Suprapubic skin (tissue), 4 donors: Measurements from ENCODE around the gene RTF2. TPM values are rescaled to one million over a fixed set of nuclear protein-coding genes. Genes with fewer than 3 reads are reported as not detected.

Experiments used
- DNase-seq, 2 donors: peaks; one replicate each; pipeline ENCODE4 v3.0.0-alpha.2; 2019; ENCODE audit warnings: low spot score in 2 of 2
- H3K27ac ChIP-seq: fragments of 200-600 bp; sonication (generic); one replicate; pipeline ENCODE4 v1.5.1; 2019
- H3K27me3 ChIP-seq: fragments of 200-600 bp; sonication (generic); one replicate; pipeline ENCODE4 v1.5.1; 2019
- H3K36me3 ChIP-seq: fragments of 200-600 bp; sonication (generic); one replicate; pipeline ENCODE4 v1.5.1; 2019
- H3K4me1 ChIP-seq: fragments of 200-600 bp; sonication (generic); one replicate; pipeline ENCODE4 v1.5.1; 2019
- H3K4me3 ChIP-seq: fragments of 200-600 bp; sonication (generic); one replicate; pipeline ENCODE4 v1.5.1; 2019; ENCODE audit warnings: mild to moderate bottlenecking
- H3K9me3 ChIP-seq: fragments of 200-600 bp; sonication (generic); one replicate; pipeline ENCODE4 v1.5.1; 2019
- CTCF ChIP-seq, 2 donors: fragments of 200-600 bp in 1 of 2; fragments of 450-650 bp in 1 of 2; sonication (generic) in 1 of 2; IDR thresholded peaks; one replicate each; pipeline ENCODE4 v1.5.1; 2016 to 2019; ENCODE audit warnings: antibody characterized with exemption in 2 of 2, mild to moderate bottlenecking in 1 of 2, moderate library complexity in 1 of 2
- EP300 ChIP-seq: sonication (generic); formaldehyde crosslinking; IDR thresholded peaks from one replicate; pipeline ENCODE4 v1.6.1; 2017; ENCODE audit warnings: antibody characterized with exemption
- POLR2A ChIP-seq, 2 donors: fragments of 450-650 bp; IDR thresholded peaks; one replicate each; pipeline ENCODE4 v1.6.1; 2017; ENCODE audit warnings: antibody characterized with exemption in 2 of 2, mild to moderate bottlenecking in 2 of 2, moderate library complexity in 2 of 2
- POLR2AphosphoS5 ChIP-seq, 3 donors: sonication (generic); formaldehyde crosslinking; IDR thresholded peaks; one replicate each; pipeline ENCODE4 v1.6.1; 2017; ENCODE audit warnings: antibody characterized with exemption in 3 of 3
- WGBS: methylation state at CpG from one replicate; pipeline ENCODE4 v1.1.5; 2018; 5-methylcytosine and 5-hydroxymethylcytosine counted together
- total RNA-seq, 4 donors: library from RNA; depleted of rRNA; stranded (reverse); fragments of >200 nt; gene quantifications; one replicate each; pipeline ENCODE4 v1.1.0, GENCODE V29; 2016

RTF2 gene
- total RNA-seq, 4 donors from 2014 or later: 42.9 to 57.0 (median 47.0) TPM

- DNase-seq: no peak
- Histone ChIP-seq H3K27me3 (no peaks in the 10 kb centered on the region), H3K9me3 (no peaks in the 10 kb centered on the region), H3K4me3 (no peak overlapping the region), H3K27ac (no peak overlapping the region), H3K36me3 (no peaks in the 10 kb centered on the region), H3K4me1 (peaks cover 23% of the 10 kb centered on the region)
- TF ChIP-seq POLR2AphosphoS5 (IDR thresholded peaks at IDR 0.05): no peak
- no peak for TF ChIP-seq EP300
- no peak for TF ChIP-seq POLR2A (IDR thresholded peaks at IDR 0.05)
- no peak for TF ChIP-seq CTCF (IDR thresholded peaks at IDR 0.05)
These were observed 41.5 kb upstream of the RTF2 start for GRCh38 chr20:56426926-56427325.

GRCh38 chr20:56427797-56428196, 40.6 kb upstream of the RTF2 start:
- DNase-seq: no peak
- 83% methylated on average over 4 of the region's 4 CpGs for WGBS
- H3K4me1 ChIP-seq: peaks cover 17% of the 10 kb centered on the region

GRCh38 chr20:56428410-56428809, 40.0 kb upstream of the RTF2 start:
- Histone ChIP-seq H3K4me3 (no peak overlapping the region), H3K36me3 (no peaks in the 10 kb centered on the region), H3K4me1 (peaks cover 14% of the 10 kb centered on the region), H3K27me3 (no peaks in the 10 kb centered on the region), H3K9me3 (no peaks in the 10 kb centered on the region), H3K27ac (no peak overlapping the region)
- no peak for TF ChIP-seq EP300
- TF ChIP-seq CTCF (IDR thresholded peaks at IDR 0.05): no peak
- TF ChIP-seq POLR2A (IDR thresholded peaks at IDR 0.05): no peak
- no peak for TF ChIP-seq POLR2AphosphoS5 (IDR thresholded peaks at IDR 0.05)
- 63% methylated on average over 5 of the region's 5 CpGs for WGBS
- DNase-seq: no peak

More at GRCh38 chr20:56427797-56428196, 40.6 kb upstream of the RTF2 start:
- Histone ChIP-seq H3K36me3 (no peaks in the 10 kb centered on the region), H3K4me3 (no peak overlapping the region), H3K27ac (no peak overlapping the region), H3K9me3 (no peaks in the 10 kb centered on the region), H3K27me3 (no peaks in the 10 kb centered on the region)
- no peak for TF ChIP-seq POLR2A (IDR thresholded peaks at IDR 0.05)
- no peak for TF ChIP-seq EP300
- TF ChIP-seq POLR2AphosphoS5 (IDR thresholded peaks at IDR 0.05): no peak
- TF ChIP-seq CTCF (IDR thresholded peaks at IDR 0.05): no peak

GRCh38 chr20:56428881-56429280, 39.5 kb upstream of the RTF2 start:
- Histone ChIP-seq H3K9me3 (no peaks in the 10 kb centered on the region), H3K27ac (no peak overlapping the region), H3K4me1 (peaks cover 17% of the 10 kb centered on the region), H3K27me3 (no peaks in the 10 kb centered on the region), H3K4me3 (no peak overlapping the region), H3K36me3 (no peaks in the 10 kb centered on the region)
- DNase-seq: no peak
- WGBS: 66% methylated on average over 8 of the region's 8 CpGs
- TF ChIP-seq EP300 (no peak), POLR2A (IDR thresholded peaks at IDR 0.05) (no peak), CTCF (IDR thresholded peaks at IDR 0.05) (no peak), POLR2AphosphoS5 (IDR thresholded peaks at IDR 0.05) (no peak)

DNA sequence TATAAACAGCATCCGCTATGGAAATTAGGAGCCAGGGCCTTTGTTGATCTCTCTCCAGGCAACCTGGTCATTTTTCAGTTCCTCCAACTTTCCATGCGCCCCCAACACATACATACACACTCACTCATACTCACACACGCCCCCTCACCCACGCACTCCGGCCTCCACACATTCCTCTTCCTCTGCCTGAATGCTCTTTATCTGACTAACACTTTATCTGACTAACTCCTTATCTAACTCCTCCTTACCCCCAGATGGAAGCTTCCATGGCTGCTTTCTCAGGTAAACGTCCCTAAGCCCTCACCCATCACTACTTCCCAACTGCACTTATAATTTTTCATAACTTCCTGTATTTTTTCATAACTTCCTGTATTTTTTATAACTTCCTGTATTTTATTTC, 38.9 kb upstream of the RTF2 start:
- Histone ChIP-seq H3K27me3 (no peaks in the 10 kb centered on the region), H3K36me3 (no peaks in the 10 kb centered on the region), H3K27ac (no peak overlapping the region), H3K9me3 (no peaks in the 10 kb centered on the region), H3K4me1 (peaks cover 20% of the 10 kb centered on the region), H3K4me3 (no peak overlapping the region)
- peak in 1 of 2 donors; percentile 6 for DNase-seq
- WGBS: 65% methylated on average over 6 of the region's 6 CpGs
- no peak for TF ChIP-seq POLR2A (IDR thresholded peaks at IDR 0.05)
- no peak for TF ChIP-seq EP300
- TF ChIP-seq POLR2AphosphoS5 (IDR thresholded peaks at IDR 0.05): no peak
- no peak for TF ChIP-seq CTCF (IDR thresholded peaks at IDR 0.05)
